A673 (cell line): ENCODE data around the gene DENND2C.

Experiments used
- CTCF ChIP-seq: fragments of 300-800, 200-600 bp; sonication (generic); conservative IDR thresholded peaks from 2 replicates; pipeline ENCODE4 v1.5.1; 2017; ENCODE audit warnings: low read depth, mild to moderate bottlenecking, antibody characterized with exemption, low read length, moderate library complexity, mixed read lengths
- EZH2 ChIP-seq: fragments of 200-600 bp; sonication (generic); IDR thresholded peaks from 2 replicates; pipeline ENCODE4 v1.6.1; 2017; ENCODE audit warnings: borderline replicate concordance, low read depth, mild to moderate bottlenecking, mixed read lengths, antibody characterized with exemption, low read length; ENCODE audit not compliant: poor library complexity, severe bottlenecking

- no peak for TF ChIP-seq CTCF
- no peak for TF ChIP-seq EZH2
Observed at GRCh38 chr1:114581335-114582287, 88.2 kb downstream of the DENND2C start, which contains the start of gene BCAS2.
